ENCODE data around the gene GLP1R.
"Not testable (repeated sequence)": the region's sequence is repeated elsewhere in the genome, so short reads cannot be mapped to it uniquely, and the experiment has no call there.

The GLP1R gene

GRCh38 chr6:39128832-39129231 is 80.3 kb downstream of the GLP1R start:
- no peak for DNase-seq (ENCODE audit: low spot score)

- no peak for DNase-seq (ENCODE audit: low spot score)
These were observed 82.1 kb downstream of the GLP1R start for GRCh38 chr6:39130691-39131090.

- DNase-seq (ENCODE audit: low spot score), result not testable (repeated sequence)
These were observed 86.2 kb downstream of the GLP1R start for GRCh38 chr6:39134761-39135160.

GRCh38 chr6:39136207-39136606 is 87.6 kb downstream of the GLP1R start:
- not testable (repeated sequence) for DNase-seq (ENCODE audit: low spot score)

GRCh38 chr6:39137245-39137644 is 88.7 kb downstream of the GLP1R start:
- DNase-seq (ENCODE audit: low spot score), result no peak
